Subcutaneous abdominal adipose tissue (tissue), 5 donors: Measurements from ENCODE around the gene GLI3.
"Not testable (repeated sequence)": the region's sequence is repeated elsewhere in the genome, so short reads cannot be mapped to it uniquely, and the experiment has no call there.

Source experiments
- H3K27ac ChIP-seq: one replicate; pipeline ENCODE4 v1.7.0; 2013; ENCODE audit warnings: low read depth, mild to moderate bottlenecking, inconsistent platforms, low read length, moderate library complexity
- H3K27me3 ChIP-seq, 5 donors: one replicate each; pipeline ENCODE4 v1.7.0; 2013; ENCODE audit warnings: low read length in 5 of 5, inconsistent platforms in 1 of 5; ENCODE audit not compliant: control insufficient read depth in 5 of 5, insufficient read depth in 4 of 5
- H3K36me3 ChIP-seq, 5 donors: one replicate each; pipeline ENCODE4 v1.7.0; 2013; ENCODE audit warnings: low read length in 5 of 5; ENCODE audit not compliant: control insufficient read depth in 5 of 5, insufficient read depth in 5 of 5
- H3K4me1 ChIP-seq, 5 donors: one replicate each; pipeline ENCODE4 v1.7.0; 2013; ENCODE audit warnings: low read length in 5 of 5, mild to moderate bottlenecking in 3 of 5, moderate library complexity in 1 of 5; ENCODE audit not compliant: control insufficient read depth in 5 of 5, insufficient read depth in 5 of 5
- H3K4me3 ChIP-seq, 5 donors: one replicate each; pipeline ENCODE4 v1.7.0; 2013; ENCODE audit warnings: low read length in 5 of 5, low read depth in 1 of 5
- H3K9ac ChIP-seq, 5 donors: one replicate each; pipeline ENCODE4 v1.7.0; 2013; ENCODE audit warnings: low read length in 5 of 5, mild to moderate bottlenecking in 4 of 5, moderate library complexity in 3 of 5
- H3K9me3 ChIP-seq, 5 donors: one replicate each; pipeline ENCODE4 v1.7.0; 2013; ENCODE audit warnings: low read length in 5 of 5; ENCODE audit not compliant: control insufficient read depth in 5 of 5
- donor health status: healthy.
- donor health status: healthy.
- donor health status: healthy.
- donor health status: healthy.
- donor health status: healthy.

Gene GLI3

GRCh38 chr7:42217053-42217452 is 20.0 kb downstream of the GLI3 start:
- peak overlapping the region; percentile 2 for H3K27ac ChIP-seq
- peaks cover 0 to 5% (median 0%) of the 10 kb centered on the region in 5 donors for H3K36me3 ChIP-seq
- H3K27me3 ChIP-seq, result peaks cover 0 to 2% (median 0%) of the 10 kb centered on the region in 5 donors
- H3K9ac ChIP-seq, result no peak overlapping the region
- H3K4me1 ChIP-seq, result peaks cover 0 to 36% (median 10%) of the 10 kb centered on the region in 5 donors
- no peaks in the 10 kb centered on the region for H3K9me3 ChIP-seq
- H3K4me3 ChIP-seq, result no peak overlapping the region

GRCh38 chr7:42214060-42214679 is 22.8 kb downstream of the GLI3 start:
- no peaks in the 10 kb centered on the region for H3K36me3 ChIP-seq
- peaks cover 0 to 2% (median 0%) of the 10 kb centered on the region in 5 donors for H3K27me3 ChIP-seq
- no peak overlapping the region for H3K9ac ChIP-seq
- peaks cover 0 to 47% (median 12%) of the 10 kb centered on the region in 5 donors for H3K4me1 ChIP-seq
- no peak overlapping the region for H3K4me3 ChIP-seq
- no peak overlapping the region for H3K27ac ChIP-seq
- H3K9me3 ChIP-seq, result no peaks in the 10 kb centered on the region

GRCh38 chr7:42213093-42213492 is 23.9 kb downstream of the GLI3 start:
- Histone ChIP-seq H3K27ac (peak overlapping the region; percentile 43), H3K4me1 (peaks cover 0 to 40% (median 10%) of the 10 kb centered on the region in 5 donors), H3K4me3 (no peak overlapping the region), H3K9ac (no peak overlapping the region), H3K9me3 (no peaks in the 10 kb centered on the region), H3K36me3 (no peaks in the 10 kb centered on the region), H3K27me3 (peaks cover 0 to 2% (median 0%) of the 10 kb centered on the region in 5 donors)

GRCh38 chr7:42212541-42213090 is 24.4 kb downstream of the GLI3 start:
- peak overlapping the region; percentile 43 for H3K27ac ChIP-seq
- no peaks in the 10 kb centered on the region for H3K9me3 ChIP-seq
- H3K9ac ChIP-seq, result no peak overlapping the region
- no peak overlapping the region for H3K4me3 ChIP-seq
- H3K4me1 ChIP-seq, result peaks cover 0 to 37% (median 8%) of the 10 kb centered on the region in 5 donors
- peaks cover 0 to 2% (median 0%) of the 10 kb centered on the region in 5 donors for H3K27me3 ChIP-seq
- H3K36me3 ChIP-seq, result no peaks in the 10 kb centered on the region

GRCh38 chr7:42211938-42212337 is 25.1 kb downstream of the GLI3 start:
- Histone ChIP-seq H3K4me1 (peaks cover 0 to 38% (median 8%) of the 10 kb centered on the region in 5 donors), H3K9me3 (no peaks in the 10 kb centered on the region), H3K9ac (no peak overlapping the region), H3K4me3 (no peak overlapping the region), H3K27me3 (no peaks in the 10 kb centered on the region), H3K27ac (peak overlapping the region; percentile 51), H3K36me3 (no peaks in the 10 kb centered on the region)

GRCh38 chr7:42210779-42211178 is 26.2 kb downstream of the GLI3 start:
- H3K27ac ChIP-seq, result peak overlapping the region; percentile 51
- no peaks in the 10 kb centered on the region for H3K36me3 ChIP-seq
- H3K4me3 ChIP-seq, result no peak overlapping the region
- H3K27me3 ChIP-seq, result no peaks in the 10 kb centered on the region
- no peaks in the 10 kb centered on the region for H3K9me3 ChIP-seq
- peaks cover 0 to 33% (median 6%) of the 10 kb centered on the region in 5 donors for H3K4me1 ChIP-seq
- H3K9ac ChIP-seq, result no peak overlapping the region

GRCh38 chr7:42210333-42210732 is 26.7 kb downstream of the GLI3 start:
- no peaks in the 10 kb centered on the region for H3K9me3 ChIP-seq
- no peak overlapping the region for H3K9ac ChIP-seq
- H3K27me3 ChIP-seq, result no peaks in the 10 kb centered on the region
- no peak overlapping the region for H3K27ac ChIP-seq
- H3K4me1 ChIP-seq, result peaks cover 0 to 33% (median 6%) of the 10 kb centered on the region in 5 donors
- no peaks in the 10 kb centered on the region for H3K36me3 ChIP-seq
- H3K4me3 ChIP-seq, result no peak overlapping the region

- not testable (repeated sequence) for H3K27me3 ChIP-seq, H3K9ac ChIP-seq, H3K27ac ChIP-seq, H3K36me3 ChIP-seq, H3K4me3 ChIP-seq, H3K9me3 ChIP-seq
- peaks cover 0 to 33% (median 6%) of the 10 kb centered on the region in 5 donors for H3K4me1 ChIP-seq
Observed at GRCh38 chr7:42209085-42209484, 27.9 kb downstream of the GLI3 start.

GRCh38 chr7:42208572-42208971 is 28.4 kb downstream of the GLI3 start:
- no peak overlapping the region for H3K27ac ChIP-seq
- H3K4me3 ChIP-seq, result no peak overlapping the region

GRCh38 chr7:42207420-42207819 is 29.6 kb downstream of the GLI3 start:
- H3K27me3 ChIP-seq, result no peaks in the 10 kb centered on the region
- peaks cover 0 to 29% (median 6%) of the 10 kb centered on the region in 5 donors for H3K4me1 ChIP-seq
- no peaks in the 10 kb centered on the region for H3K36me3 ChIP-seq
- H3K9ac ChIP-seq, result no peak overlapping the region
- no peak overlapping the region for H3K27ac ChIP-seq
- no peak overlapping the region for H3K4me3 ChIP-seq
- no peaks in the 10 kb centered on the region for H3K9me3 ChIP-seq

More at GRCh38 chr7:42208572-42208971, 28.4 kb downstream of the GLI3 start:
- Histone ChIP-seq H3K9me3 (no peaks in the 10 kb centered on the region), H3K36me3 (no peaks in the 10 kb centered on the region), H3K27me3 (no peaks in the 10 kb centered on the region), H3K4me1 (peaks cover 0 to 33% (median 6%) of the 10 kb centered on the region in 5 donors), H3K9ac (no peak overlapping the region)
